NCI-H1048 (cell line): ENCODE data around the gene GPR89B.
"Not testable (repeated sequence)": the region's sequence is repeated elsewhere in the genome, so short reads cannot be mapped to it uniquely, and the experiment has no call there.

ENCODE experiments used
- DNase-seq: peaks from one replicate; lab custom pipeline; 2025; lab: John Stamatoyannopoulos, UW

GPR89B gene

DNA sequence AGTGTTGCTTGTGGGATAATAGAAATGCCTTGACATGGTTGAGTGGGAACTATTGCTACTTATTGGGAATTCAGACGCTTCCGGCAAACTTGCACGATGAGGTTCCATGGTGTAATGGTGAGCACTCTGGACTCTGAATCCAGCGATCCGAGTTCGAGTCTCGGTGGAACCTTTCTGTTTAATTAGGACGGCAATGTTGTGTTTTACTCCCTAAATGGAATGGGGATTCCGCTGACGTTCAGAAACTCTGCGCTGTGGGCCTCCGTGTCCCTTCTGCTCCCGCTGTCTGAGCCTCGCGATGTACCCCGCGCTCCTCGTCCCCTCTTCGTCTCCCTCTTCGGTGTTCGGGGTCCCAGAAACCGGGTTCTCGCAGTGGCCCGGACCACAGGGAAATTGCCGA lies 104.5 kb downstream of the GPR89B start:
- not testable (repeated sequence) for DNase-seq

DNA sequence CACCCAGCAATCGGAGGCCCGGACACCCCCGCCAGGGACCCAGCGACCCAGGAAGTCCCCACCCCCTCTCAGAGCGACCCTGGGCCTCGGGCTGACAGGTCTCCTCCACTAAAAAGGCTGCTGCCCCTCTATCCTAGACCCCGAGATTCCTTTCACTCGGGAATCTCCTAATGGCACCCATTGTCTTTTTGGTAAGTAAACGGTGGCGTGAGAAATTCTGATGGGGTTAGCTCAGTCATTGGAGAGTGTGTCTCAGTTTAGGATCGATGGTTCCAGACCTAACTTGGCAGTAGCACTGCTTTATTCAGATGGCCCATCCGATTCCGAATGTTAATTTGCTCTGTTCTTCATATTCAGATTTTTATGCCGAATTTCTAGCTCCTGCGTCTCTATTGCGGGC lies 104.9 kb downstream of the GPR89B start:
- not testable (repeated sequence) for DNase-seq

DNA sequence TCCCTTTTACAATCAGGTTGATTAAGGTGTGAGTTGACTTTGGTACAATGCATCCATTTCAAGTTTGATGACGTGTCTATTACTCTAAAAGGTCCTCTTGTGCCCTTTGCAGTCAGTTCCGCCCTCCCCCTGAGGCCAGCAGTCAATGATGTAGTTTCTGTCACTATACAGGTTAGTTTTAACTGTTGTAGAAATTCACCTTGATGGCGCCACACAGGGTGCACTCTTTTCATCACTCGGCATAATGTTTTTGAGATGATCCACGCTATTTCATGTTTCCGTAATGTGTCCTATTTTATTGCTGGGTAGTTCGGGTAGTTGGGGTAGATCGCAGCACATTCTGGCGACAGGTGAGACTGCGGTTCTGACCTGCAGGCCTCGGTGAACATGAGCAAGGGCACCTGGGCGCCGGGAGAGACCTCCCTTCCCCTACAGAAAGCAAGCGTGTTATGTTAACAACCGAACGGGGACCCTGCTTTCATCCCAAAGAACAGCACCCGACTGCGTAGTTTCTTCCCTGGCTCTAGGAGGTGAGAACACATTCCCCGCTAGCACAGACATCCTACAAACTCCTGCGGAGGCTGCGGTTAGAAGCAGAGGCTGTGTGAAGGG lies 109.7 kb downstream of the GPR89B start:
- DNase-seq = not testable (repeated sequence)

DNA sequence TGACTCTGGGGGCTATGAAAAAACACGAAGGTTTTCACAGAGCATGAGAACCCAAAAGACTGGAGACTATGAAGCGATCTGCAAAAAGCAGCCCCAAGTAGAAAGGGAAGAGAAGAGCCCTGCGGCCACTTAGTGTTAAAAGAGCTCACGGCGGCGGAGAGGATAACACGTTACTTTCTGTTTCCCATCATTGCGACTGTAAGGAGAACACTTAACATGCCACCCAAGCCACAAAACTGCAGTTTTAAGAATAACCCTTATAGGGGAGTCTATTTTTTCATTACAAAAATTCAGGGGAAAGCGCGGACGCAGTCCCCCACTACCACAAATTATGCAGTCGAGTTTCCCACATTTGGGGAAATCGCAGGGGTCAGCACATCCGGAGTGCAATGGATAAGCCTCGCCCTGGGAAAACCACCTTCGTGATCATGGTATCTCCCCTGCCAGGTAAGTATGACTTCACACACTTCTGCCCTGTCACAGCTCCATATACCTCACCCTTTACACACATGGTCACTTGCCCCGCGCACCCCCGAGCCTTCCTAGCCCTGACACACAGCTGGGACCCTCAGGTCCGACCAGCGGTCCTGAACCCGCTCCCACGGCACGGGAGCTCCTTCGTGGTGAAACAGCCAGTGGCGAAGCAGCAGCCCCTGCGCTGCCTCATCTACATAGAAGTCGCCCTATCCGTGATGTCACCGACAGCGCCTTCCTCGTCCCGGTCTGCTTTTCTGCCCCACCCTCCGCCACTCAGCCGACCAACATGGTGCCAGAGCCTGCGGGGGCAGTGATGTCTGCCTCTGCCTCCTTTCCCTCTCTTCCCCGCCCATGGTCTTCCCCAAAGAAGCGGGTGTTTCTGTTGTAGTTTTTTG lies 110.5 kb downstream of the GPR89B start:
- DNase-seq = not testable (repeated sequence)
